ENCODE results near the gene NFILZ. TPM values are rescaled to one million over a fixed set of nuclear protein-coding genes. Genes with fewer than 3 reads are reported as not detected.

Gene NFILZ
- total RNA-seq, 1 donor from 2014 or later = not detected

DNA sequence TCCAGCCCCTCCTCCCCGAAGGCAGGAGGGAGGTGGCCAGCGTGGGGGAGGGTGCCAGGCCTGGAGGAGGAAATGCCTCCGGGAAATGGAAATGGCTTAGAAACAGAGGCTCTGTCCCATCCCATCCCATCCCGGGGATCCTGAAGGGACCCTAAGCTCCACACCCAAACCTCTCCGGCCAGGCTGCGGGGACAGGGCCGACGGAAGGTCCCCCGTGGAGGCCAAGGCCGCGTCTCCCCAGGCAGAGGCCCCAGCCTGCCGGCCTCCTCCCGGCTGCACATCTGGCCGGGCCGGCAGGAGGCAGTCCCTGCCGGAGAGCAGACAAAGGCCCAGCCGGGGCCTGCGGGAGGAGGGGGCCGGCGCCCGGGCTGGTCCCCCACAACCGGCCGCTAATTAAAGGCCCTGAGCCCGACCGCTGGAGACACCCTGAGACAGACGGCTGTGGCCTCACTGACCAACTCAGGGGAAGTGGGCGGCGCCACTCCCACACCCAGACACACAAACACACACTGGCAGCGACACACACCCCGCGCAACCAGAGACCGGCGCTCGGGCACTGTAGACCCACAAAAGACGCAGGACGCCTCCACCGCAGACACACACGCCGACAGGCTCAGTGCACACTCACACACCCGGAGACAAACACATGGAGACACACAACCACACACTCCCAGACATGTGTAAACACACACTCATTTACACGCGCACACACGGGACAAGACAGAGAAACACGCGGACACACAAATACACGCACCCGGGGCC is 21.0 kb upstream of the NFILZ start:
- Histone ChIP-seq H3K4me1 (peaks cover 14% of the 10 kb centered on the region), H3K27ac (no peak overlapping the region), H3K9ac (no peak overlapping the region), H3K9me3 (ENCODE audit: low read depth) (peaks cover 4% of the 10 kb centered on the region), H3K27me3 (no peaks in the 10 kb centered on the region), H3K79me2 (ENCODE audit: low read depth) (peaks cover 4% of the 10 kb centered on the region), H4K20me1 (ENCODE audit: low read depth) (peaks cover 9% of the 10 kb centered on the region), H3K36me3 (no peaks in the 10 kb centered on the region), H3K4me3 (peak overlapping the region; percentile 76), H3K4me2 (peak overlapping the region; percentile 81), H2AFZ (replicated peaks) (peak overlapping the region; percentile 4), H3F3A (ENCODE audit: low read depth) (peaks cover 31% of the 10 kb centered on the region)
- TF ChIP-seq EZH2phosphoT487 (IDR thresholded peaks at IDR 0.05) = no peak
- TF ChIP-seq, protein P1, sequence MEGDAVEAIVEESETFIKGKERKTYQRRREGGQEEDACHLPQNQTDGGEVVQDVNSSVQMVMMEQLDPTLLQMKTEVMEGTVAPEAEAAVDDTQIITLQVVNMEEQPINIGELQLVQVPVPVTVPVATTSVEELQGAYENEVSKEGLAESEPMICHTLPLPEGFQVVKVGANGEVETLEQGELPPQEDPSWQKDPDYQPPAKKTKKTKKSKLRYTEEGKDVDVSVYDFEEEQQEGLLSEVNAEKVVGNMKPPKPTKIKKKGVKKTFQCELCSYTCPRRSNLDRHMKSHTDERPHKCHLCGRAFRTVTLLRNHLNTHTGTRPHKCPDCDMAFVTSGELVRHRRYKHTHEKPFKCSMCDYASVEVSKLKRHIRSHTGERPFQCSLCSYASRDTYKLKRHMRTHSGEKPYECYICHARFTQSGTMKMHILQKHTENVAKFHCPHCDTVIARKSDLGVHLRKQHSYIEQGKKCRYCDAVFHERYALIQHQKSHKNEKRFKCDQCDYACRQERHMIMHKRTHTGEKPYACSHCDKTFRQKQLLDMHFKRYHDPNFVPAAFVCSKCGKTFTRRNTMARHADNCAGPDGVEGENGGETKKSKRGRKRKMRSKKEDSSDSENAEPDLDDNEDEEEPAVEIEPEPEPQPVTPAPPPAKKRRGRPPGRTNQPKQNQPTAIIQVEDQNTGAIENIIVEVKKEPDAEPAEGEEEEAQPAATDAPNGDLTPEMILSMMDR (IDR thresholded peaks at IDR 0.05) = peak; percentile 31
- peak; percentile 92 for DNase-seq (ENCODE audit: low spot score)
- Mint-ChIP-seq H3K27ac (peak overlapping the region; percentile 93), H3K4me1 (peaks cover 33% of the 10 kb centered on the region), H3K27me3 (ENCODE audit: insufficient read depth, low read depth) (peaks cover 18% of the 10 kb centered on the region), H3K4me3 (peak overlapping the region; percentile 96), H3K36me3 (peaks cover 7% of the 10 kb centered on the region), H3K9me3 (peaks cover 2% of the 10 kb centered on the region)

- no peaks in the 10 kb centered on the region for H3K27me3 ChIP-seq
- H3K79me2 ChIP-seq (ENCODE audit: low read depth) = peaks cover 4% of the 10 kb centered on the region
- H3K4me1 Mint-ChIP-seq = peaks cover 33% of the 10 kb centered on the region
- H3K9me3 Mint-ChIP-seq = peaks cover 2% of the 10 kb centered on the region
- peaks cover 3% of the 10 kb centered on the region for H3K36me3 Mint-ChIP-seq
- DNase-seq (ENCODE audit: low spot score) = peak; percentile 74
- H4K20me1 ChIP-seq (ENCODE audit: low read depth) = peaks cover 9% of the 10 kb centered on the region
- H3K36me3 ChIP-seq = no peaks in the 10 kb centered on the region
- no peak for TF ChIP-seq EZH2phosphoT487 (IDR thresholded peaks at IDR 0.05)
- TF ChIP-seq, protein P1 (IDR thresholded peaks at IDR 0.05) = no peak
- TF ChIP-seq EZH2 (IDR thresholded peaks at IDR 0.05) = no peak
- H3K27ac ChIP-seq = no peak within 1 kb of the TSS
- no peaks in the 10 kb centered on the region for H3K9me3 ChIP-seq (ENCODE audit: low read depth)
- peaks cover 31% of the 10 kb centered on the region for H3F3A ChIP-seq (ENCODE audit: low read depth)
- peaks cover 18% of the 10 kb centered on the region for H3K27me3 Mint-ChIP-seq (ENCODE audit: insufficient read depth, low read depth)
- H3K4me1 ChIP-seq = peaks cover 14% of the 10 kb centered on the region
- no peak within 1 kb of the TSS for H3K9ac ChIP-seq
- peak within 1 kb of the TSS; percentile 81 for H3K4me2 ChIP-seq
- H3K4me3 Mint-ChIP-seq = peak within 1 kb of the TSS; percentile 96
- peak within 1 kb of the TSS; percentile 93 for H3K27ac Mint-ChIP-seq
- H2AFZ ChIP-seq (replicated peaks) = peak within 1 kb of the TSS; percentile 4
- peak within 1 kb of the TSS; percentile 76 for H3K4me3 ChIP-seq
Measured at GRCh38 chr19:8610041-8610935, 20.1 kb upstream of the NFILZ start, which contains the start of gene ADAMTS10. Gene ADAMTS10 (minus strand): TSS chr19:8610715. CDS start chr19:8605710, 5,005 bp downstream.

- Histone ChIP-seq H3K79me2 (ENCODE audit: low read depth) (peaks cover 4% of the 10 kb centered on the region), H4K20me1 (ENCODE audit: low read depth) (peaks cover 9% of the 10 kb centered on the region), H2AFZ (replicated peaks) (peak overlapping the region; percentile 4), H3F3A (ENCODE audit: low read depth) (peaks cover 31% of the 10 kb centered on the region), H3K36me3 (no peaks in the 10 kb centered on the region), H3K9me3 (ENCODE audit: low read depth) (no peaks in the 10 kb centered on the region), H3K4me3 (peak overlapping the region; percentile 76), H3K27me3 (no peaks in the 10 kb centered on the region), H3K4me2 (peak overlapping the region; percentile 81), H3K4me1 (peaks cover 14% of the 10 kb centered on the region), H3K9ac (no peak overlapping the region), H3K27ac (no peak overlapping the region)
- Mint-ChIP-seq H3K4me3 (peak overlapping the region; percentile 53), H3K36me3 (peaks cover 3% of the 10 kb centered on the region), H3K9me3 (peaks cover 2% of the 10 kb centered on the region), H3K27me3 (ENCODE audit: insufficient read depth, low read depth) (peaks cover 18% of the 10 kb centered on the region), H3K4me1 (peaks cover 36% of the 10 kb centered on the region), H3K27ac (no peak overlapping the region)
- TF ChIP-seq EZH2phosphoT487 (IDR thresholded peaks at IDR 0.05) (no peak), EZH2 (IDR thresholded peaks at IDR 0.05) (no peak)
- TF ChIP-seq, protein P1 (IDR thresholded peaks at IDR 0.05) = no peak
- no peak for DNase-seq (ENCODE audit: low spot score)
Measured at GRCh38 chr19:8610936-8611300, 19.5 kb upstream of the NFILZ start.

Measured in neural progenitor cell (in vitro differentiated cells).